CD4-positive, alpha-beta T cell treated with Interleukin-15 for 4 hours (primary cell): ENCODE measurements around the gene MBTD1.
A peak's percentile ranks its signal among the peaks of the same experiment; 100 is the strongest.
"Not testable (repeated sequence)": the region's sequence is repeated elsewhere in the genome, so short reads cannot be mapped to it uniquely, and the experiment has no call there.

Experiments
- DNase-seq: peaks from one replicate; pipeline ENCODE4 v3.0.0-alpha.2; 2020; ENCODE audit warnings: low spot score

The MBTD1 gene

GRCh38 chr17:51255673-51256072, 4.2 kb downstream of the MBTD1 start:
- DNase-seq, result no peak

DNA sequence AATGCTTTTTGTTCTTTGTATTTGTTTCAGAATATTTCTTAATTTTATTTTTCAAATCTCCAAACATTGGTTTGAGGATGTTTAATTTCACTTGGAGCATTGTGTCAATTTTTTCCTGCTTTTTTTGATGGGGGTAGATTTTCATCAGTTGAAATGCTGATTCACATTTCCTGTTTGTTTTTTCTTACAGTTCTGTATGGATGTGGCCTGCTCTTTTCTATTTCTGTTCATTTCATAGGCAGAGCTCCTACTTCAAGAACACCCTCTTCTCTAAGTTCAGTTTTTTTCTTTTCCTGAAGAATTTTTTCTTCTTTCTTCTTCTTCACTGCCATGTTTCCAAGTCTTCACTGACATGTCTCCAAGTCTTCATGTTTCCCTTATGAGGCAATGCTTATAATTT, 8.8 kb downstream of the MBTD1 start:
- DNase-seq, result no peak

DNA sequence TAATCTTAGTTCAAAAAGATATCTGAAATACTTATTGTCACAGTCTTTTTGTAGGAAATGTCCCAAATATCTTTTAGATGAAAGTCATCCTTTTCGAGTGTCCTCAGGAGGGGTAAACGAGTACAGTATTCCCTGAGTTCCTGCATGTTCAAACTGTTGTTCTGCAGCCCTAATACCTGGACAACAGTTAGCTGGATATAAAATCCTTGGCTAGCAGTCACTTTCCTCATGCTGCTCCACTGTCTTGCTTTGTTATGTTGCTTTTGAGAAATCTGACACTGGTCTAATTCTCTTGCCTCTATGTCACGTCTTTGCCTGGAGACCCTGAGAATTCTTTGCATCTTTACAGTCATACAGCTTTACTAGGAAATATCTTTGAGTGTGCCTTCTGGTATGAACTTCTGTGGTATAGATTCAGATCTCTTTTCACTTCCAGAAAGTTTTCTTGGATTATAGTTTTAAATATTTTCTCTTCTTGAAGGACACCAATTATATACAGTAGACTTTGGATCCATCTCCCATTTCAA, 9.5 kb downstream of the MBTD1 start:
- no peak for DNase-seq

- no peak for DNase-seq
Observed at GRCh38 chr17:51245535-51245934, 14.3 kb downstream of the MBTD1 start.

DNA sequence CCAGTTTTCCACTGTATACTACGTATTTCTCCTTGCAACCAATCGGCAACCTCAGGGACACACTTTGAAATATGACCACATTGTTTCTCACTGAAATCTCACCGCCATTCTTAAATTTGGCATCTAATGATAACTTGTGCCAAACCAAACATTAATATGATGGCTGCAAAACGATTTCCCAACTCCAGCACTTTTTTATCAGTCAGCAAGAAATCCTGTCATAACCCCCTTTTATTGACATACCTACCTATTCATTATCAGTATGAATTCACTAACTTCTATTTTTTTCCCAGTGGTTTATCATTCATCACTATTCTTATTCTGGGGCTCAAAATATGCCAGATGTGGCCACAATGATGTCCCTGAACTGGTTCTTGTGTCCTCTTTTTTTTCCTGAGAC, 15.8 kb downstream of the MBTD1 start:
- DNase-seq, result no peak

DNA sequence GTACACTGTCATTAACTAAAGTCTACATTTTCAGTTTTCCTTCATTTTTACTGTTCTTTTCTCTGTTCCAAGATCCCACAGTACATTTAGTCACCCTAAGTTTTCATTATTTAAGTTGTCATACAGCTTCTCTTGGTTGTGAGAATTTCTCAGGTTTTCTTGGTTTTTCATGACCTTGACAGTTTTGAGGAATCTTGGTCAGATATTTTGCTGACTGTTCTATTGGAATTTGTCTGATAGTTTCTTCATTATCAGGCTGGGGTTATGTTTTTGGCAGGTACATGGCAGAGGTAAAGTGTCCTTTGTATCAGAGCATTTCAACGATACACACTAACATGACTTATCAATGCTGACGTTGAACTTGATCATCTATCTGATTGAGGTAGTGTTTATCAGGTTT, 19.6 kb downstream of the MBTD1 start:
- DNase-seq, result no peak

DNA sequence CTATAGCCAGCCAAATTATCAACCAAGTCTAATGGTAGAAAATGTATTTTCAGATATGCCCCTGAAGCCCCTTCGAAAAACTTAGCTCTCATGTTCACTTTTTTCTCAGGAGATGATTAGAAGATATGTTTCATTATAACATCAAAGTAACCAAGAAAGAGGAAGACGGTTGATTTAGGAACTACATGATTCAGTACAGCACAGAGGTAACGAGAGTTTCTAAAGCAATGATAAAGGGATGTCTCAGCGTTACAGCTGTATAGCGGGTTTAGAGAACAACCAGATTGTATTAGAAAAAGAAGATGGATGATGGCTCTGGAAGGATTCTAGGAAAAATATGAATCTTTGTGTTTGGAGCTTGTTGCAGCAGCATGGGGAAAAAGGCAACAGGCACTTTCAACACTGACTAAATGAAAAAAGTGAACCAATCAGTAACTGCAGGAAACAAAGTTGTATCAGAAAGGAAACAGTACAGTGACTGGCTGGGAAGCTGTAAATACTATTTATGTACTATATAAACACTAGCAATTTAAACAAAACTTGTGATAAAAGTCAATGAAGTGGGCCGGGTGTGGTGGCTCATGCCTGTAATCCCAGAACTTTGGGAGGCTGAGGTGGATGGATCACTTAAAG, 21.5 kb downstream of the MBTD1 start:
- no peak for DNase-seq

DNA sequence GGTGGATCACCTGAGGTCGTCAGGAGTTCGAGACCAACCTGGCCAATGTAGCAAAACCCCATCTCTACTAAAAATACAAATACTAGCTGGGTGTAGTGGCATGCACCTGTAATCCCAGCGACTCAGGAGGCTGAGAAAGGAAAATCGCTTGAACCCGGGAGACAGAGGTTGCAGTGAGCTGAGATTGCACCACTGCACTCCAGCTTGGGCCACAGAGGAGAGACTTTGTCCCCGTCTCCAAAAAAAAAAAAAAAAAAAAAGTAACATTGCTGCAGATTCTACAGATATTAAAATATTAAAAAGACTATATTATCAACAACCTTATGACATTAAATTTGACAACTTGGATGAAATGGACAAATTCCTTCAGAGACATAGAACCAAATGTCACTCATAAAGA, 25.7 kb downstream of the MBTD1 start:
- no peak for DNase-seq

- DNase-seq, result no peak
Observed at GRCh38 chr17:51231999-51232398, 27.9 kb downstream of the MBTD1 start.

GRCh38 chr17:51230306-51230705, 29.5 kb downstream of the MBTD1 start:
- no peak for DNase-seq

GRCh38 chr17:51229889-51230288, 30.0 kb downstream of the MBTD1 start:
- DNase-seq, result no peak

GRCh38 chr17:51228161-51228560, 31.7 kb downstream of the MBTD1 start:
- DNase-seq, result no peak

- DNase-seq, result not testable (repeated sequence)
Observed at GRCh38 chr17:51225523-51225922, 34.3 kb downstream of the MBTD1 start.

DNA sequence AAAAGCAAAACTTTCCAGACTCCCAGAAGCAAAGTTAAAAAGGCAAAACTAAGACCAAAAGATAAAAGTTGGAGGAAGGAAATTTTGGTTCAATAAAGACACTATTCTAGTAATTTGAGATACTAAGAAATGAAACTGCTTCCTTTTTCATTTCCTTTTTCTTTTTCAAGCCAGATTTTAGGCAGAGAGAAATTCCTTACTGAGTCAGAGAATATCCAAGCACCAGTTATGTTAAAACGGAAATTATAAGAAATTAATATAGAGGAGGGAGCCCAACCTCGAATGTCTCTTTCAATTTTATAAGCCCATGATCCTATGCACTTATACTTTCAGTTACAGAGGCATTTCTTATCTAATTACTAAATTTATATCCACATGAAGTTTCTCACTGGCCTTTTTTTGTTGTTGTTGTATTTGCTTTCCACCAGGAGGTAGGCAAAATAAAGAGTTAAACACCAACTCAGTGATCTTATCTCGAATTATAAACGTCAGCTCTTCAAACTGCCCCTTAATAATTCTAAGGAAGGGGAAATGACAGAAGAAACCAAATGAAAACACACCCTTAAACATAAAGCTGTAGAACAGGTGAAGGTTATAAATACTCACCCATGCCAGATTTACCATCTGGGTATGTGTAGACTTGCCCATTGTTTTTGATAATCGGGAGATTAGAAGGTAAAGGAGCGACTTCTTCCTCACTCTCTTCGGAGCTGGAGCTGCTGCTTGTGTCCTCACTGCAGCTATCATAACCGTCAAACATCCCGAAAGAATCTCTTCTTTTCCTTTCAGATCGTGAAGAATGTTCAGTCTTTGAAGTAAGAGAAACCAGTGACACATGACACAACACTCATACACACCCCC, 35.2 kb downstream of the MBTD1 start:
- DNase-seq, result no peak

- no peak for DNase-seq
Observed at GRCh38 chr17:51221322-51221721, 38.5 kb downstream of the MBTD1 start.

DNA sequence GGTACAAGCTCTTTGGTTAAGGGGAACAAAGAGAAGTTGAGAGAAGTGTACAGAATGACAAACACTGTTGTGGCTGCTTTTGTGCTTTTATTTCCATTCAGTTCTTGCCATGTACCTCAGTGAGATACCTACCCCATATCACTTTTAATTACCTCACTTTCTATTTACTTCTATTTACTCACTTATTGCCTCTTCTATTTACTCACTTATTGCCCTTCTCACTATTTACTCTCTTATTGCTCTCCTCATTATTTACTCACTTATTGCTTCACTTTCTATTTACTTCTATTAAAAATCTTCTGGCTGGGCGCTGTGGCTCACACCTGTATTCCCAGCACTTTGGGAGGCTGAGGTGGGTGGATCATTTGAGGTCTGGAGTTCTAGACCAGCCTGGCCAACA, 41.9 kb downstream of the MBTD1 start:
- DNase-seq, result no peak

DNA sequence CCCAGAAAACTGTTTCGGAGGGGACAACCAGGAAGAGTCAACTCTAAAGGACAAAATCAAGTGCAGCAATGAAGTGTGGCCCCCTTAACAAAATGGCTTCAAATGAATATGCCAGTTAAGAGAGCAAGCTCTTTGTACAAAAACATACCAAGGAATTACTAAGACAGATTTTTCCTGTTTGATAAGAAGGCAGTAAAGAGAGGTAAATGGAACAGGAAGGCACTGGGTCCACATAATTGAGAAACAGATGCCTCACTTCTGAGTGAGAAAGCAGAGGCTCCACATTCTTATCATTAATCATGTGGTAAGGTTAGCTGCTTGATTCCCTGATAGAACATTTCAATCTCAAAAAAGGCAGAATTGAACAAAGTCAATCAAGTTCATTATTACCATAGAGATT, 44.9 kb downstream of the MBTD1 start:
- no peak for DNase-seq

DNA sequence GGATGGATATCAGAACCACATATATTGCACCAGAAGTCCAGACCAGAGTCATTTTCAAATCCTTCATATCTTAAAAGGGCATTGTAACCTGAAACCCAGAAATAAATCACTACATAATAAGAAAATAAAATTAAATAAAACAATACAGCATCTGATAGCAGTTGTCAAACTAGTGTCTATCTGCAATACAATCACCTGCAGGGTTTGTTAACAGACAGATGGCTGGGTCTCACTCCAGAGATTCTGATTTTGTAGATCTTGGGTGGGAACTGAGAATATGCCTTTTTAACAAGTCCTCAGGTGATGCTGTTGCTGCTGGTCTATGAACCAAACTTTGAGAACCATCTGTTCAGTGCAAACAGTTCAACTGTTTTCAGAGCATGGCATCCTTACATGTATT, 56.0 kb downstream of the MBTD1 start:
- no peak for DNase-seq

GRCh38 chr17:51200846-51201245, 59.0 kb downstream of the MBTD1 start:
- no peak for DNase-seq

DNA sequence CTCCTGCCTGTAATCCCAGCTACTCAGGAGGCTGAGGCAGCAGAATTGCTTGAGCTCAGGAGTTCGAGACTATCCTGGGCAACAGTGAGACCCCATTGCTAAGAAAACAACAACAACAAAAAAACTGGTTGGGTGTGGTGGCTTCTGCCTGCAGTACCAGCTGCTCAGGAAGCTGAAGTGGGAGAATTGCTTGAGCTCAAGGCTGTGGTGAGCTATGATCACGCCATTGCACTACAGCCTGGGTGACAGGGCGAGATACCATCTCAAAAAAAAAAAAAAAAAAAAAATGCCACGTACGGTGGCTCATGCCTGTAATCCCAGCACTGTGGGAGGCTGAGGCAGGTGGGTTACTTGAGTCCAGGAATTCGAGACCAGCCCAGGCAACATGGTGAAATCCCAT, 59.6 kb downstream of the MBTD1 start:
- DNase-seq, result peak; percentile 13

- no peak for DNase-seq
Observed at GRCh38 chr17:51197754-51198153, 62.1 kb downstream of the MBTD1 start.

DNA sequence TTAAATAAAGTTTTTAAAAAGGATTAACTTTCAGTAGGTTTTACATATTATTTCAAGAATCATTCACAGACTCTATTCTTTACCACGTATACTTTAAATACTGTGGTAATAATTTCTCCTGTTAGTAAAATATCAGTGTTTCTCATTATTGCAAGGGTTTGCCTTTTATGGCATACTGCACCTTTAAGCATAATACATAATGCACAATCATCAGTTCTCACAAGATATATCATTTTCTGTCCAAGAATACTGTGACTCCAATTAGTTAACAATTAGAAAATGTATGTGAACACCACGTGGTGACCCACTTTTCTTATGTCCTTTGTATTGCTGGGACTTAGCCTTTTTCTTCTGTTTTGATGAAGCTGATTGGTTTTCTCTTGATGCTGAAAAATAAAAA, 68.0 kb downstream of the MBTD1 start:
- no peak for DNase-seq

GRCh38 chr17:51189628-51190027, 70.2 kb downstream of the MBTD1 start:
- no peak for DNase-seq

DNA sequence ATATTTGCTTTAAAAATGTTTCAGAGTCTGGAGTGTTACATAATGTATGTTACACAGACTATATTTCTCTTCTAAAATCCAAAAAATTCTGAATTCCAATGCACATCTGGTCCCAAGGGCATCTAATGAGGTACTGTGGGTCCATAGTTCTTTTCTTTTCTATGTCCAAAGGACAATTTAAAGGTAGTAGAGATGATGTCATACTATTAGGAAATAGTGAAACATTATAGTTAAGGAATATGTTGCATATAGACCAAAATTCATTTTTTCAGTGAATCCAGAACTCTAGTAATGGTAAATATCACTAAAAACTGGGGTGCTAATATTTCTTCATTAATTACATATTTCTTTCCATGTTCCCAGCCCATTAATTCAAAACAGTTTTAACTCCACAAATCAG, 70.7 kb downstream of the MBTD1 start:
- no peak for DNase-seq
